HG03108 (cell line): ENCODE measurements around the gene PBX4.

Experiments used
- ATAC-seq: cut with Tn5 transposase; IDR thresholded peaks from one replicate; pipeline ENCODE4 v1.9.1; 2021; ENCODE audit warnings: moderate library complexity; ENCODE audit not compliant: unreplicated experiment

Gene PBX4

DNA sequence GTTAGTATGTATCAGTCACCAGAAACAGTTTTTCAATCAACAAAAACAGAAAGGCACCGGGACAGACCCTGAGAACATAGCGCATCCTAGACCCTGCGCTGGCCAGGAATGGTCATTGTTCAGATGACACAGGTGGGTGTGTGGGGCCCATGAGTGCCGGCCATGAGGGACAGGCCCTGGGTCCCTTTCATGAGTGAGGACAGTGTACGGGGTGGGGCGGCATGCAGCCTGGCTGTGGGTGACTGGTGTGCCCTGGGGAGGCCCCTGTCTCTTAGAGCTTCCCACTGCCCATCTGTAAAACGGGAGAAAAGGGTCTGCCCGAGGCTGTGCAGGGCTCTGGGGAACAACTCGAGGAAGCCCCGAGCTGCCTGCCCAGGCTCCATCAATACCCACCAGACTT lies 25.8 kb downstream of the PBX4 start:
- no peak for ATAC-seq

DNA sequence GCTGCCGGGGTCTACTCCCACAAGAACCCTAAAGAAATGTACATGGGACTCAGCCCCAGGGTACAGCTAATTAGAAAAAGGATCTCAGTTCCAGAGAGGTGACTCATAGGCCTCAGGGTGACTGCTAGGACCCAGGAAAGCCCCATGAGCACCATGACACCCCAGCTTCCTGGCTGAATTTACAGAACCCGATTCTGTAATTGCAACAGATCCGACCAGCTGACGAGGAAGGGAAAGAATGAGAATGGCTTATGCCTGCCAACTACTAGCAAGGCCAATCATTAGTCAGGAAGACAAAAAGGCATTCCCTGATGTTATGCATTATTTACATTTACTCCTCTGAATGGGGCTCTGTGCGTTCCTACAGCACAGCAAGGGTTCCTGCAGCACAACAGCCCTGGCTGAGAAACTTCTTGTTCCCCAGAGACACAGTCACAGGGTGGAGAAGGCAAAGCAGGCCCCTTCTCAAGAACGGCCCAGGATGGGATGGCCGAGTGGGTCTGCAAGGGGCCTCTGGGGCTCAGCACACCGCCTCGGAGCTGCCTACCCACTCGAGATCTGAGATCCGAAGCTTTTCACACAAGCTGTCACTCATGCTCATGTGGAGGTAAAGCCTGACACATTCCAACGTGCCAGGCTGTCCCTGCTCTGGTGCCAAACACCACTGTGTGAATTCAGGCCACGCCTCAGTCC lies 27.2 kb downstream of the PBX4 start:
- ATAC-seq = peak; percentile 49

DNA sequence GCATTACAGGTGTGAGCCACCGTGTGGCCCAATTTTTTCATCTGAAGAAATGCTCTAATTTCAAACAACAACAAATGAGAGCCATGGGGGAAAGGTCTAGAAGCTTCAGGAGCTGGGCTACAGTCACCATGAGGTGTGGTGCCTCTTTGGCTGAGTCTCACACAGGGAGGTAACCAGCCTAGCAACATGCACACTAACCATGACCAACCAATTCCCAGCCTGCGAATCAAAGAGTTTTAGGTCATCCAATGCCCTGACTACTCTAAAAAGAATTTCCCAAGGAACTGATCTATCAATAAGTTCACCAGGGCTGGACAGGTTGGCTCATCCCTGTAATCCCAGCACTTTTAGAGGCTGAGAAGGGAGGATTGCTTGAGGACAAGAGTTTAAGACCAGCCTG lies 29.9 kb downstream of the PBX4 start:
- no peak for ATAC-seq

DNA sequence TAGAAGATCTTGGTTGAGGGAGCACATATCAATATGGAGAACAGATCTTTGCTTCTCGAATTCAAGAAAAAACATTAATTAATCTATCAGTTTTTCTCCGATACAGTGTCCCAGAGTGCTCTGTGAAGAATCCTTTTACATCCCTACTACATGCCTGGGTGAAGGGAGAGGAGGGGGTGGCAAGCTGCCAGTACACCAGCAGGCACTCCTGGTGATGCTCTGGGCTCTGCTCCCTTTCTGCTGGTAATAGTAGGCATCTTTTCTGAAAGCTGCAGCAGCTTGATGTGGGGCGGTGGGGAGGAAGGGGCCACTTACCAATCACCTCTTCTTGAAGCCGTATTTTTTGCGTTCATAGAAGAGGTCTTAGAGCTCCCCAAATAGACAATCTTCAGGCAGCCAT lies 30.7 kb downstream of the PBX4 start:
- no peak for ATAC-seq

DNA sequence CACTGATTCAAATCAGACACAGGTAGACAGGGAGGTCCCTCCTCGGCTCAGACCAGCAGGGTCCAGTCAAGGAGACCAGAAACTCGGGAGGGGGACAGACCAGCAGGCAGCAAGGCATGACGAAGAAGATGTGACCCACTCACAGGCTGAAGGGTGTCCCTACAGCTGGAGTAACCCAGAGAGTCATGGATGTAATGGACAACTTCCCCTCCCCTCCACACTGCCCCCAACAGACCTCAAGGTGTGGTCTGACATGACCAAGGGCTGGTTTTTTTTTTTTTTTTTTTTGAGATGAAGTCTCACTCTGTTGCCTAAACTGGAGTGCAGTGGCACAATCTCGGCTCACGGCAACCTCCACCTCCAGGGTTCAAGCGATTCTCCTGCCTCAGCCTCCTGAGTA lies 34.1 kb downstream of the PBX4 start:
- ATAC-seq = no peak

DNA sequence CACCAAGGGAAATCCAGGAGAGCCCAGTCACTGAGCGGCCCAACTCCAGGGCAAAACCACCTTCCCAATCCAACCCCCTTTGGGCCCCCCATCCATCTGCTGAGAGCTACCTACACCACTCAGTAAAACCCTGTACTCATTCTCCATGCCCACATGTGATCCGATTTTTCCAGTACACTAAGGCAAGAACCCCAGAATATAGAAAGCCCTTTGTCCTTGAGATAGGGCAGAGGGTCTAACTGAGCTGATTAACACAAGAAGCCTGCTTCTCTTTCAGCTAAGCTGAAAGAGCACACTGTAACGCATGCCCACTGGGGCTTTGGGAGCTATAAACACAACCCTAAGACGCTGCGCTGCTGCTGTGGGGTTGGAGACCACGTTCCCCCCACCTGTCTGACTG lies 36.0 kb downstream of the PBX4 start:
- no peak for ATAC-seq

DNA sequence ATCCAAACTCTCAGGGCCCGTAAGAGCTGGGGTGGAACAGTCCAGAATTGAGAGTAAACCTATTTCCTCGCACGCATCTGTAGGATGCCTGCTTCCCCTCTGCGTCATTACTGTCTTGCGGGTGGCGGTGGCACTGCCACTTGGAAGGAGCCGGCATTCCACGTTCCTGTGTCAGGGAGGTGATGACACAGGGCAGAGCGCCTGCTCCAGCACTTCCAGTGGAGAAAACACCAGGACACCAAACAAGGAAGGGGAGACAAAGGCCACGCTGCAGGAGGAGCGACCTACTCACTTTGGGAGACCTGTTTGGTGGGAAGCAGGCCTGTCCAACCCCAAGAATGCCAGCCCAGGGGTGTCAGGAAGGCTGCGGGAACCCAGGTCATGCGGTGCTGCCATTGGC lies 37.1 kb downstream of the PBX4 start:
- ATAC-seq = no peak

DNA sequence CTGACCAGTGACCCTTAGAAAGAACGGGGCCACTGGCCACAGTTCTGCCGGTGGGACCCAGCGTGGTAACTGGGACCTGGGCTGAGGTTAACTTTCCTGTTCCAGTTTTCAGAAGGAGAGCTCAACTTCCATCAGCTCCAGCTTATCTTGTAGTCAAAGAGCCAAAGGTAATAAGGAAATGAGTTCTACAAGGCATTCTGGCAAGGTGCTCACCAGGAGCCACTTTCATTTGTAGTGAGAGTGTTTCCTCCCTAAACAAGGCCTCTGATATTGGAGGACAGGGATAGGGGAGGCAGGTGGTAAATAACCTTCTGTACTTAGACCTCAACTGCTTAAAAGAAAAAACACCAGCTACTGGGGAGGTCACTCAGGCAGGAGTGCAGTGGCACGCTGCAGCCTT lies 38.1 kb downstream of the PBX4 start:
- ATAC-seq = no peak

DNA sequence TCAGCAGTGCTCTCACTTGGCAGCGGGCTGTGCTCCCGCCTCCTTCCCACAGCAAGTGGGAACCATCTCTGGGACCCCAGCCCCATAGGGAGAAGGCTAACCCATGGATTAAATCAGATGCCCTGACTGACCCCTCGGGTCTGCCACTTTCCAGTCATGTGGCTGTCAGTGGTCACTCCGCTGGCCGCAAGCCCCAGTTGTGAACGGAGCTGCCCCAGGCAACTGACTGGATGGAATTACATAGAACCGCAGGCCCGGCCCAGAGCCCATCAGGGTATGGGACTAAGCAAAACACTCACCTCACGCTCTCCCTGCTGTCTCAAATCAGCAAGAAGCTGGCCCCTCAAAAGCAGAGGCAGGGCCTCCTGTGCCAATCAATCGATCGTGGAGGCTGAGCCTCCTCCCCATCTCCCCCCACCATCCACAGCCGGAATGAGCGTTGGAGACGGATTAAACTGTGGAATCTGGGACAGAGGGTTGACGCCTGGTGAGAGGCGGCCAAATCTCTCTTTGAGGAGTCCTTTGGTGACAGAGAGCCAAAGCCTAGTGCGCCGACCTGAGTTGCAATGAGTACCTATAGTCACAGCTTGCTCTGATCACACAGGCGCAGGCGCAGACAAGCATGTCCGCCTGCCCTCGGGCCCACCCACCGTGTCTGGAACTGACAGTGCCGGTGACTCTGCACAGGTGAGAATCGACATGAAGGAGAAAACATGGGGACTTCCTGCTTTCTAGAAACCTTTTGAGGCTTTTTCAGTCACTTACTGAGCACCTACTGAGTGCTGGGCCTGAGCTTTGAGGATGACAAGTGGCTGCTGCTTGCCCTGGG lies 38.7 kb downstream of the PBX4 start:
- no peak for ATAC-seq

DNA sequence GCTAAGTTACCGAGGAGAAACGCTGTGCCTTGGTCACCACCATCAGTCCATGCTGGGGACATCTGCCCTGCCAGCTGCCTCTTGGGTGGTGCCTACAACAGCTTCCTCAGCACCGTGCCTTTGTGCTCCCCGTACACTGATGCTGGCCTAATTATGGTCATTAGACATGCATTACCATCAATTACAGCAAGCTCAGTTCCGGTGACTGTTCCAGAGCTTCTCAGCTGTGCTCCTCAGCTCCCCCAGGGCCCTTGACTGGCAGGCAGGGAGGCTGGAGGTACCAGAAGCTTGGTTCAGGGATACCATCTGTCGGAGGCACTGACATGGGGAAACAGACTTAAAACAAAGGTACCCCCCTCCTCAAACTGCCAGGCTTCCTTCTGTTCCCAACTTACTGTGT lies 40.2 kb downstream of the PBX4 start:
- no peak for ATAC-seq

DNA sequence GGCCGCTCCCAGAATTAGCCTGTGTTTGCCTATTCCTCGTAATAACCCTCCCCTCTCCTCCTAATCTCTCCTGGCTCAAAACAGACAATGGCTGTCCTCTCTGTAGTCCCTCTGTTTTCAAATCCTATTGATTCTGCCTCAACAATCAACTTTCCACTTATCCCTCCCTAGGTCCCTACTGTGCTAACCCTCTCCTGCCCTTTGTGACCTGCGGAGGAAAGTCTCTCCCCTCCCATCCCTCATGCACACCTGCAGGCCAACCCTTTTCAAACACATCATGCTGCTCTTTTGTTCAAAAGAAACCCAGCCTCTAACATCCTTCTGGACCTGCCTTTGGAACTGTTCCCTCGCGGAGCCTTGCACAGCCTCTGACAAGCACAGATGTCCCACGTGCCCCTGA lies 43.1 kb downstream of the PBX4 start:
- no peak for ATAC-seq

DNA sequence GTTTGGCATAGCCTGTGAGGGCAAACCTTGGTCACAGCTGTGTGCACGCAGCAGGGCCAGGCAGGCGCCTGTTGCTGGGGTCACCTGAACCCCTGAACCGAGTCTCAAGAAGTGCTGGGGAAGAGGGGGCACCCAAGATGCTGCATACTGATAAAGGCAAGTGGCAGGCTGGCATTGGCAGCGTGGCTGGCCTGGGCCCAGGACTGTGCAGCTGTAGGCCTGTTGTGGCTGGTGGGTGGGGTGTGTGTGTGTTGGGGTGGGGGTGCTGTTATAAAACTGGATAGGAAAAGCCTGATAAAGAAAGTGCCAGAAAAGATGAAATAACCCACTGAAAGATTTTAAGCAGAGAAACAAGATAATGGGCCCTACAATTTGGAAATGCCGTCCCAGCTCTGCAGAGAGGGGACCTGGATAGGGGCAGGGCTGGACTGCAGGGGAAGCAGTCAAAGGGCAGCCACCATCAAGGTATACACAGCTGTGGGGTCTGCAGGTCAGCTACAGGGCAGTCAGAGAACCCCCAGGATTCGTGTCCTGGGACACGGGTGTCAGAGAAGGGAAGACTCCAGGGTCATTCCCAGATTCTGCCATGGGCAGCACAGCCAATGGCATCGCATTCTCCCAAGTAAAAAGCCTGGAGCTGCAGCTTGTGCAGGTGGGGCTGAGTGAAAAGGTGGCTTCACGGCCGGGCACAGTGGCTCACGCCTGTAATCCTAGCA lies 47.3 kb downstream of the PBX4 start:
- no peak for ATAC-seq

DNA sequence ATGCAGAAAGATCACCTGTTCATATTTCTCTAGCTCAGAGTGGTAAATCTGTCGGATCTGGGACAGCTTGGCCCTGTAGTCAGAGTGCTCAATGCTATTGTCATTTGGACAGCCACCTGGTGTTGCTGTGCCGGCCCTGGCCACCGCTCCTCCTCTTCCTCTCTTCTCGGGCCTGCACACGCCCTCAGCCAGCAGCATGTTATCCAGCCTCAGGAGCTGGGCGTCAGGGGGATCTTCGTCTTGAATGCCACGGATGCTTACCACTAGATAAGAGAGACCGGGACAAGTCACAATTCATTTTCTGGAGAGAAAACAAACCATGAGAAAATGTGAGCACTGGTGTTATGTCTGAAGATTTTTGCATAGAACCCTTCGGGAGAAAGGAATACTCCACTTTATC lies 47.9 kb downstream of the PBX4 start:
- no peak for ATAC-seq

DNA sequence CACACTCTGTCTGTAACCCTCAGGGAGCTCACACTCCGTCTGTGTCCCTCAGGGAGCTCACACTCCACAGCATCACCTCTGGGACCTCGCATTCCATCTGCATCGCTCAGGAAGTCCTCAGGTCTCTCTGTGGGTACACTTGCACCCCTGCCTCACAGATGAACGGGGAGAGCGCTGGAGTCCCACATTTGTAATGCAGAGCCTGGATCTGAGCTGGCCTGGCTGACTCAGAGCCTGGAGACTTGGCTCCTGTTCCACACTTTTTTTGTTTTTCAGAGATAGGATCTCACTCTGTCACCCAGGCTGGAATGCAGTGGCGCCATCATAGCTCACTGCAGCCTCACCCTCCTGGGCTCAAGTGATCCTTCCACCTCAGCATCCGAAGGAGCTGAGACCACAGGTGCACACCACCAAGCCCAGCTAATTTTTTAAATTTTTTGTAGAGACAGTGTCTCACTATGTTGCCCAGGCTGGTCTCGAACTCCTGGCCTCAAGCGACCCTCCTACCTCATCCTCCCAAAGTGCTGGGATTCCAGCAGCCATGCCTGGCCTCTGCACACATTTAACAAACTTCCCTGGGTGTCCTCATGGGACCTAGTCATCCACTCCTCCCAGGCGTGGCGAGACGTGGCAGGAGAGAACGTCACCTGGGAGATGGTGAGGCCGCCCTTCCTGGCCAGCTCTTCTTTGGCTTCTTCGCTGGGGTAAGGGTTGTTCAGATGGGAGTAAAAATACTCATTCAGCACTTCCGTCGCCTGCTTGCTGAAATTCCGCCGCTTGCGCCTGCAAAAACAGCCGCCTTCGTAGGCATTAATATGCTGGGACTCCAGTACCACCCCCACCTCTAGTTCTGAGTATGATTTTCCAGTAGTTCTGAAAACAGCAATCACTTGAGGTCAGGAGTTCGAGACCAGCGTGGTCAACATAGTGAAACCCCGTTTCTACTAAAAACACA lies 49.4 kb downstream of the PBX4 start:
- no peak for ATAC-seq

DNA sequence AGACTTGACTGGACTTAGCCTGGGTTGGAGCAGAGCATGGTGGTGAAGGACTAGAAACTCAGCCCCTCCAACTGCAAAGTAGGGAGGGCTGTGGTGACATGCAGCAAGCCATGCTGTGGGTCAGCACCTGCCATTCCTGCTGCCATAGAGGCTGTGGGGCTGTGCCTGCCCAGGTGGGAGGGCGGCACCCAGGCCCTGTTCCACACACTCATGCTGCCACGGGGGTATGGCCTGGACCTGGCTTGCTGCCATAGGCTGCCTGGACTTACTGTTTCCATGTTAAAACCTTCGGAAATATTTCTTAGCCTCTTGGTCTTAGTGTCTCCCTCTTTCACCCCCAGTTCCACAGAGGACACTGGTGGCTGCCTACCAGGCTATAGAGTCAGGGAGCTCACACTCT lies 51.1 kb downstream of the PBX4 start:
- ATAC-seq = no peak

DNA sequence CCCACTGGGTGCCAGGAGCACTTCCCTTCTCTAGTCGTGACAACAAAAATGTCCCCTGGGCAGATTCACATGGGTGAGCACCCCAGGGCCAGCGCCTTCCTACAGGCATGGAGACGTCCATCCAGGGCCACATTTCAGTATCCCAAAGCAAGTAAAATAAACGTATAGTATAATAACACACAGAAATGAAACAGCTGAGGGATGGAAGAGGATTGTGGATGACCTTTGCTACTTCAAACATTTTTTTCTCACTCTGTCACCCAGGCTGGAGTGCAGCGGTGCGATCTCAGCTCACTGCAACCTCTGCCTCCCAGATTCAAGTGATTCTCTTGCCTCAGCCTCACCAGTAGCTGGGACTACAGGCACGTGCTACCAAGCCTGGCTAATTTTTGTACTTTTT lies 52.2 kb downstream of the PBX4 start:
- ATAC-seq = no peak

DNA sequence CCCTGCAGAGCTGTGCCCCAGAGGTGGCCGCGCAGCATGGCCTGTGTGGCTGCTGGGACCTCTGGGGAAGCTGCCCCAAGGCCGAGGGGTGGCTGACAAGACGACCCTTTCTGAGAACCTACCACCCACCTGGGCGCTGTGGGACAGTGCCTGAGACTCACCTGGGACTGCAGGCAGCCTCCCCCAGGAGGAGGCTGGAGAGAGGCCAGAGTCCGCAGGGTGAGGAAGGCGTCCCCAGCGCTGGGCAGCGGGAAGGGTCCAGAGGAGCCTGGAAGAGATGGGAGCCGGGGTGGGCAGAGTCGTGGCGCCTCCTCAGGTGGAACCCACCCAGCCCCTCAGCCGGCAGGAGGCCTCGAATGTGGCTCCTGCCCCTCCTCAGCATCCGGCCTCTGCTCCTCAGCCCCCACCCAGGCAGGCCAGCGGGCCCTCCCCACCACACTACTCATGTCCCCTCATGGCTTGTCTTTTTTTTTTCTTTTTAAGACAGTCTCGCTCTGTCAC lies 55.1 kb downstream of the PBX4 start:
- no peak for ATAC-seq

DNA sequence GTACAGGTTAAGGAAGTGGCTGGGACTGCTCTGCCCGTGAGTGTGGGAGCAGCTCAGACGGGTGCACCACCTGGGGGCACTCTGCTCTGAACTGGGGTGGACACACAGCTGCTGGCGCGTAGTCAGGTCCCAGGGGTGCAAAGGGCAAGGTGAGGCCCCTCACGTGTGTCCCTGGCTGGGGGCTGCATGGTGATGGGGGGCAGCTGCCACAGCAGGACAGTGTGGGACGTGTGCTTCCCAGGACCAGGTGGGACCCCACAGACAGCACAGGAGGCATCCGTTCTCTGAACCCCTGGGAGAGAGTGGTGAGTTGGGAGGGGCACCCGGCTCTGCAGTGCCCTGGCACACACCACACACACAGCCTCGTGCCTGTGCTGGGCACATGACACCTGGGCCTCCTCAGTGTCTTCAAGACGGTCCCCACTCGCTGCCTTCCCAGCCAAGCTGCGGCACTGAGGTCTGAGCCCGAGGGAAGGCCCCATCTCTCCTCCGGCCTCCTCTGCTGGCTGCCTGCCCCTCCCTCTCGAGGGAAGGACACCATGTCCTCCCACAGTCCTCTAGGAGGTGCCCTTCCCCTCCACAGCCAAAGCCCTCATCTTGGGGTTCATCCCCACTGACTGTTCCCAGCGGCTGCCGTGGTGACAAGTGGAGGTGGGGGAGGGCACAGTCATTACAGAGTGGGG lies 55.7 kb downstream of the PBX4 start:
- ATAC-seq = no peak

DNA sequence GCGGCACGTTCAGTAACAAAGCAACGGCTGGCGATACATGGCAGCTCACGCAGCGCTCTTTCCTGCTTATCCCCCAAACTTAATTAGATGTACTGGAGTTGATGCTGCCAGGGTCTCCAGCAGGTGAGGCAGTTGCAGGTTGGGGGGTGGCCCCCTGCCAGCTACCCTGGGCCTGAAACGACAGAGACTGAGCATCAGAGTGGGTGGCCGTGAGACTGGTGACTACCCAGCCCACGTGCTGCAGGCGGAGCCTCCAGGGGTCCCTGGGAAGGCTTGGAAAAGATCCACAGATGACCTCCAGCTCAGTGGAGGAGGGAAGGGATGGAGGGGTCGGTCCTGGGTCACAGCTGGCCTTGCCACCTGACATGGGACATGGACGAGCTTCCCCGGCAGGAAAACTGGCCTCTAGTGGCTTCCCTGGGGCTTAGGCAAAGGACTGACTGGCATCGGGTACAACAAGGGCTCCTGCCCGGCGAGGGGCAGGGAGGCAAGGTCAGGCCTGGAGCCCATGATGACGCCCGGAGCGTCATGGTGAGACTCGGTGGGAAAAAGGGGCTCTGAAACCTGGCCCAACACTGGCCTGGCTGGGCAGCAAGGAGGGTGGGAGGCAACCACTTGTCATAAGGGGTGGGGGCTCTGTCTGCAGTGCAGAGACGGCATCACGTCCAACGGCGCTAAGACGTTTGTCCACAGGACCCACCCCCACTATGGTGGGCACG lies 56.4 kb downstream of the PBX4 start:
- no peak for ATAC-seq
